Panc1 (cell line): Measurements from ENCODE around the gene SUPT3H.

Experiments used
- CTCF ChIP-seq: fragments of 450-650 bp; IDR thresholded peaks from 2 replicates; pipeline ENCODE4 v1.5.1; 2017; ENCODE audit warnings: mild to moderate bottlenecking
- POLR2AphosphoS5 ChIP-seq: IDR thresholded peaks from 2 replicates; pipeline ENCODE4 v1.6.1; 2012; ENCODE audit warnings: mild to moderate bottlenecking, low read depth, low read length, moderate library complexity
- SIN3A ChIP-seq: IDR thresholded peaks from 2 replicates; pipeline ENCODE4 v1.6.1; 2012; ENCODE audit warnings: low read depth, mild to moderate bottlenecking, low read length, moderate library complexity, borderline replicate concordance; ENCODE audit not compliant: insufficient read depth
- TCF7L2 ChIP-seq: IDR thresholded peaks from 2 replicates; pipeline ENCODE4 v1.6.1; 2011; ENCODE audit warnings: mild to moderate bottlenecking, low read depth, low read length, inconsistent platforms

GRCh38 chr6:44868335-44868668 lies 509.4 kb downstream of the SUPT3H start:
- TF ChIP-seq SIN3A, result no peak
- no peak for TF ChIP-seq CTCF
- TF ChIP-seq POLR2AphosphoS5, result no peak
- TF ChIP-seq TCF7L2, result no peak
